PFSK-1 (cell line): ENCODE data around the gene NFIC.

Source experiments
- FOXP2 ChIP-seq: optimal IDR thresholded peaks from 2 replicates; pipeline ENCODE3; 2011; ENCODE audit warnings: borderline replicate concordance, control low read depth, inconsistent platforms; ENCODE audit not compliant: insufficient read depth; ENCODE audit errors: extremely low read length, extremely low read depth
- POLR2AphosphoS5 ChIP-seq: IDR thresholded peaks from 2 replicates; pipeline ENCODE4 v1.6.1; 2012; ENCODE audit warnings: low read depth, mild to moderate bottlenecking, control low read depth, low read length, moderate library complexity
- SIN3A ChIP-seq: IDR thresholded peaks from 2 replicates; pipeline ENCODE4 v1.6.1; 2012; ENCODE audit warnings: mild to moderate bottlenecking, low read length, moderate library complexity, borderline replicate concordance; ENCODE audit not compliant: insufficient read depth
- TAF1 ChIP-seq: IDR thresholded peaks from 2 replicates; pipeline ENCODE4 v1.6.1; 2012; ENCODE audit warnings: low read length, control low read depth, borderline replicate concordance; ENCODE audit not compliant: insufficient read depth
- TF ChIP-seq, protein P1 (sequence below), 2 experiments: IDR thresholded peaks; 2 replicates each; pipeline versions ENCODE4 v1.6.1 to v1.8.0; 2011 to 2012; ENCODE audit warnings: low read depth in 2 of 2, low read length in 2 of 2, control low read depth in 1 of 2, inconsistent platforms in 1 of 2, mild to moderate bottlenecking in 1 of 2, moderate library complexity in 1 of 2; ENCODE audit not compliant: insufficient read depth in 1 of 2

GRCh38 chr19:3336680-3337523 is 29.5 kb upstream of the NFIC start:
- TF ChIP-seq POLR2AphosphoS5 (no peak), SIN3A (no peak), TAF1 (no peak), FOXP2 (no peak)
- TF ChIP-seq, protein P1, sequence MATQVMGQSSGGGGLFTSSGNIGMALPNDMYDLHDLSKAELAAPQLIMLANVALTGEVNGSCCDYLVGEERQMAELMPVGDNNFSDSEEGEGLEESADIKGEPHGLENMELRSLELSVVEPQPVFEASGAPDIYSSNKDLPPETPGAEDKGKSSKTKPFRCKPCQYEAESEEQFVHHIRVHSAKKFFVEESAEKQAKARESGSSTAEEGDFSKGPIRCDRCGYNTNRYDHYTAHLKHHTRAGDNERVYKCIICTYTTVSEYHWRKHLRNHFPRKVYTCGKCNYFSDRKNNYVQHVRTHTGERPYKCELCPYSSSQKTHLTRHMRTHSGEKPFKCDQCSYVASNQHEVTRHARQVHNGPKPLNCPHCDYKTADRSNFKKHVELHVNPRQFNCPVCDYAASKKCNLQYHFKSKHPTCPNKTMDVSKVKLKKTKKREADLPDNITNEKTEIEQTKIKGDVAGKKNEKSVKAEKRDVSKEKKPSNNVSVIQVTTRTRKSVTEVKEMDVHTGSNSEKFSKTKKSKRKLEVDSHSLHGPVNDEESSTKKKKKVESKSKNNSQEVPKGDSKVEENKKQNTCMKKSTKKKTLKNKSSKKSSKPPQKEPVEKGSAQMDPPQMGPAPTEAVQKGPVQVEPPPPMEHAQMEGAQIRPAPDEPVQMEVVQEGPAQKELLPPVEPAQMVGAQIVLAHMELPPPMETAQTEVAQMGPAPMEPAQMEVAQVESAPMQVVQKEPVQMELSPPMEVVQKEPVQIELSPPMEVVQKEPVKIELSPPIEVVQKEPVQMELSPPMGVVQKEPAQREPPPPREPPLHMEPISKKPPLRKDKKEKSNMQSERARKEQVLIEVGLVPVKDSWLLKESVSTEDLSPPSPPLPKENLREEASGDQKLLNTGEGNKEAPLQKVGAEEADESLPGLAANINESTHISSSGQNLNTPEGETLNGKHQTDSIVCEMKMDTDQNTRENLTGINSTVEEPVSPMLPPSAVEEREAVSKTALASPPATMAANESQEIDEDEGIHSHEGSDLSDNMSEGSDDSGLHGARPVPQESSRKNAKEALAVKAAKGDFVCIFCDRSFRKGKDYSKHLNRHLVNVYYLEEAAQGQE (IDR thresholded peaks at IDR 0.05; ENCODE audit: insufficient read depth in 1 of 2, low read depth in 2 of 2, low read length in 2 of 2) = no peak
